H1 (cell line): ENCODE data around the gene GFY. TPM values are rescaled to one million over a fixed set of nuclear protein-coding genes. Genes with fewer than 3 reads are reported as not detected.
A peak's percentile ranks its signal among the peaks of the same experiment; 100 is the strongest.

Experiments used
- GABPA ChIP-seq: IDR thresholded peaks from 2 replicates; pipeline ENCODE4 v1.6.1; 2011; ENCODE audit warnings: mild to moderate bottlenecking, low read length, moderate library complexity, borderline replicate concordance; ENCODE audit not compliant: insufficient read depth
- POLR2AphosphoS5 ChIP-seq: IDR thresholded peaks from 2 replicates; pipeline ENCODE4 v1.6.1; 2011; ENCODE audit warnings: low read depth, low read length
- polyA plus RNA-seq, 7 experiments: library from polyadenylated mRNA; depleted of rRNA in 3 of 7; stranded (reverse) in 5 of 7; unstranded in 2 of 7; fragments of >200 nt in 5 of 7; fragments of 200-250 nt in 2 of 7; gene quantifications; 1 replicate in 5 of 7; 2 replicates in 1 of 7; 4 replicates in 1 of 7; pipeline versions ENCODE4 v1.2.1 to v1.2.3, GENCODE V29; 2011 to 2013; ENCODE audit warnings: missing spikeins in 2 of 7, mixed read lengths in 2 of 7
- total RNA-seq: library from RNA; stranded (reverse); fragmentation: NEBNext Ultra II Directional; extraction: Animal tissue kit (Norgen Biotek cat#: 25700); gene quantifications from 2 replicates; pipeline ENCODE4 v1.2.1, GENCODE V29; 2021
- TF ChIP-seq, protein P1 (sequence below): IDR thresholded peaks from 2 replicates; pipeline ENCODE4 v1.6.1; 2011; ENCODE audit warnings: low read length, improper control_type of control experiment

The GFY gene
- total and polyA plus RNA-seq, 2 of the 8 experiments (the other 6 are each of a cell fraction or from before 2014, with no cell fraction given): 0.68 to 0.93 TPM

DNA sequence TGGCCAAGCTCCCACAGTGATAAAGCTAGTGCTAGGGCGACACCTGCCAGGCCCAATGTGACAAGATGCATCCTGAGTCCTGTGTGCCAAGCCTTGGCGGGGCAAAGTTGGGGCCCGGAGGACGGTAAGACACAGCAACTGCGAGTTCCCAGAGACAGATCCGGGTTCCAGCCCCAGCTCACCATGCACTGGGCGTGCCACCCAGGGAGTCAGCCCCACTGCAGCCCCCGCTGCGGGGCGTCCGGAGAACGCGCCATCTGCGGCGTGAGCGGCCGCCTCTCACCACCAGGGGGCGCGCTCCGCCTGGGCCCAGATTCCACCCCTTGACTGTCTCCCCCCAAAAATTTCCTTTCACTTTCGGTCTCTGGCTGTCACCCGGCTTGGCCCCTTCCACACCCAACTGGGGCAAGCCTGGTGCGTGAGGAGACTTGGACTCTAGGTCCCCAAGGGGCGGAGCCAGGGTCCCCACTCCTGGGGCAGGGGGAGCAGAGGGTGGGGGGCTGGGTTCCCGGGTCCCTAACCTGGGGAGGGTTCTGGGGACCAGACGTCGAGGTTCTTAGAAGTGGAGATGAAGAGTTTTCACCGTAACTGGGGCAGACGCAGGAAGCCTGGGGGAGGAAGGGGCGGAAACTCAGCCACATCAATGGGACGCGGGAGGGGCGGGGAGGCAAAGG lies 48.8 kb downstream of the GFY start, which contains the start of gene FLT3LG (continued):
- TF ChIP-seq GABPA: 0 out of 2 replicates have a peak, but pooled peaks have one; percentile 35
- TF ChIP-seq, protein P1, sequence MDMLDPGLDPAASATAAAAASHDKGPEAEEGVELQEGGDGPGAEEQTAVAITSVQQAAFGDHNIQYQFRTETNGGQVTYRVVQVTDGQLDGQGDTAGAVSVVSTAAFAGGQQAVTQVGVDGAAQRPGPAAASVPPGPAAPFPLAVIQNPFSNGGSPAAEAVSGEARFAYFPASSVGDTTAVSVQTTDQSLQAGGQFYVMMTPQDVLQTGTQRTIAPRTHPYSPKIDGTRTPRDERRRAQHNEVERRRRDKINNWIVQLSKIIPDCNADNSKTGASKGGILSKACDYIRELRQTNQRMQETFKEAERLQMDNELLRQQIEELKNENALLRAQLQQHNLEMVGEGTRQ: no peak
- no peak for TF ChIP-seq POLR2AphosphoS5
